ENCODE measurements around the gene LSM12.

LSM12 gene

GRCh38 chr17:44014437-44015172 lies 51.9 kb downstream of the LSM12 start, which contains the start of gene TMEM101:
Gene TMEM101 (minus strand): TSS chr17:44014963. CDS start chr17:44014952, 11 bp downstream.
- Histone ChIP-seq H3K4me1 (ENCODE audit: control extremely low read depth in 1 of 4, control insufficient read depth in 4 of 4, insufficient read depth in 4 of 4, low read length in 3 of 4) (peaks cover 0 to 14% (median 12%) of the 10 kb centered on the region in 4 experiments), H3K4me3 (ENCODE audit: control insufficient read depth in 1 of 7, extremely low read depth in 1 of 7, insufficient read depth in 4 of 7, low read depth in 2 of 7, low read length in 6 of 7) (peak within 1 kb of the TSS; percentile 72 to 98 (median 93)), H3K36me3 (ENCODE audit: control insufficient read depth in 4 of 4, insufficient read depth in 4 of 4, low read length in 3 of 4) (peaks cover 0 to 15% (median 11%) of the 10 kb centered on the region in 4 experiments), H3K27me3 (replicated peaks in 2 of 5; ENCODE audit: control insufficient read depth in 4 of 5, insufficient read depth in 5 of 5, low read length in 4 of 5) (peaks cover 0 to under 1% (median 0%) of the 10 kb centered on the region in 5 experiments), H3K9me3 (ENCODE audit: control extremely low read depth in 1 of 5, control insufficient read depth in 4 of 5, insufficient read depth in 2 of 5, low read depth in 1 of 5, low read length in 4 of 5) (no peaks in the 10 kb centered on the region), H3K27ac (ENCODE audit: insufficient read depth in 1 of 2, low read depth in 1 of 2, low read length in 2 of 2, poor library complexity in 1 of 2, severe bottlenecking in 2 of 2) (peak within 1 kb of the TSS; percentile 2 to 59)
- 3% methylated on average over 35 of the region's 43 CpGs for WGBS (ENCODE audit: insufficient coverage)
- ChIA-PET POLR2A (no interaction called here), CTCF (interaction anchor here (0.6 to 1.5 kb wide), 3 partner anchors 14 to 136 kb away, joined by 3 to 4 read pairs (median 3); no protein-coding TSS in a partner anchor)
- DNase-seq, result peak; percentile 89 to 93 (median 89)

DNA sequence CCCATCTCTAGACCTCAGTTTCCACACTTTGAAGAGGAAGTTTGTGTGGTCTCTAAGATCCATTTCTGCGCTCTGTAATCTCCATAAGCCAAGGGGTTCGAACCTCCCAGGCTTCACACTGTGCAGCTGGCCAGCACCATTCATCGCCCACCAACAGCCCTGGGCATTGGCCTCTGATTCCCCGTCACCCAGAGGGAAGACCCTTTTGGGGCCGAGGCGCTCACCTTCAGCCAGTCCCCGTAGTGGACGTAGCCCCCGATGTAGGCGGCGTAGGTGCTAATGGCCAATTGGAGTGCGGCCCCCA lies 52.4 kb downstream of the LSM12 start:
- Histone ChIP-seq H3K4me3 (ENCODE audit: control insufficient read depth in 1 of 7, extremely low read depth in 1 of 7, insufficient read depth in 4 of 7, low read depth in 2 of 7, low read length in 6 of 7) (peak overlapping the region; percentile 72 to 98 (median 93)), H3K36me3 (ENCODE audit: control insufficient read depth in 4 of 4, insufficient read depth in 4 of 4, low read length in 3 of 4) (peaks cover 0 to 17% (median 14%) of the 10 kb centered on the region in 4 experiments), H3K27me3 (replicated peaks in 2 of 5; ENCODE audit: control insufficient read depth in 4 of 5, insufficient read depth in 5 of 5, low read length in 4 of 5) (peaks cover 0 to 4% (median 0%) of the 10 kb centered on the region in 5 experiments), H3K27ac (ENCODE audit: insufficient read depth in 1 of 2, low read depth in 1 of 2, low read length in 2 of 2, poor library complexity in 1 of 2, severe bottlenecking in 2 of 2) (peak overlapping the region in 1 of 2 experiments; percentile 59), H3K9me3 (ENCODE audit: control extremely low read depth in 1 of 5, control insufficient read depth in 4 of 5, insufficient read depth in 2 of 5, low read depth in 1 of 5, low read length in 4 of 5) (no peaks in the 10 kb centered on the region), H3K4me1 (ENCODE audit: control extremely low read depth in 1 of 4, control insufficient read depth in 4 of 4, insufficient read depth in 4 of 4, low read length in 3 of 4) (peaks cover 0 to 14% (median 12%) of the 10 kb centered on the region in 4 experiments)
- ChIA-PET POLR2A (no interaction called here), CTCF (interaction anchor here (0.6 to 1.5 kb wide), 2 partner anchors 14 to 136 kb away, joined by 3 to 4 read pairs; no protein-coding TSS in a partner anchor)
- DNase-seq, result no peak
- WGBS (ENCODE audit: insufficient coverage), result 12% methylated on average over 11 of the region's 12 CpGs

DNA sequence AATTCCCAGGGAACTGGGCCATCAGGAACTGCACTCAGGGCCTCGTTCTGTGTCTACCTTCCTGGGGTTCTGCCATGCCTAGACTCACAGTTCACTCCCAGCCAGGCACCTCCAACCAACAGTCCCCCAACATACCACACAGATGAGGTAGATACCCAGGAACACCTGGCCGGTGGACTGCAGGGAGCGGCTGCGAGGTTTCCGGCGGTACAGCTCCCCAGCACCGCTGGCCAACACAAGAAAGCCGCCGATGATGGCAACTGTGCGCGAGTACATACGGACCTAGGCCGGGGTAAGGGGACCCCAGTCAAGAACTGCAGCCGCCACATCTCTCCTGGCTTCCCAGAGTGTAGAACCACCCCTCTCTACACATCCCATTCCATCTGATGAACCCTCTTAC lies 53.6 kb downstream of the LSM12 start:
- Histone ChIP-seq H3K9me3 (ENCODE audit: control extremely low read depth in 1 of 5, control insufficient read depth in 4 of 5, insufficient read depth in 2 of 5, low read depth in 1 of 5, low read length in 4 of 5) (no peaks in the 10 kb centered on the region), H3K36me3 (ENCODE audit: control insufficient read depth in 4 of 4, insufficient read depth in 4 of 4, low read length in 3 of 4) (peaks cover 0 to 17% (median 14%) of the 10 kb centered on the region in 4 experiments), H3K27me3 (replicated peaks in 2 of 5; ENCODE audit: control insufficient read depth in 4 of 5, insufficient read depth in 5 of 5, low read length in 4 of 5) (peaks cover 0 to 13% (median 3%) of the 10 kb centered on the region in 5 experiments), H3K4me1 (ENCODE audit: control extremely low read depth in 1 of 4, control insufficient read depth in 4 of 4, insufficient read depth in 4 of 4, low read length in 3 of 4) (peaks cover 0 to 19% (median 17%) of the 10 kb centered on the region in 4 experiments), H3K27ac (ENCODE audit: insufficient read depth in 1 of 2, low read depth in 1 of 2, low read length in 2 of 2, poor library complexity in 1 of 2, severe bottlenecking in 2 of 2) (no peak overlapping the region), H3K4me3 (ENCODE audit: control insufficient read depth in 1 of 7, extremely low read depth in 1 of 7, insufficient read depth in 4 of 7, low read depth in 2 of 7, low read length in 6 of 7) (no peak overlapping the region)
- DNase-seq, result no peak
- 100% methylated on average over 2 of the region's 14 CpGs for WGBS (ENCODE audit: insufficient coverage)
- ChIA-PET POLR2A (no interaction called here), CTCF (interaction anchor here (1.3 kb wide), 1 partner anchor 9 kb away, joined by 3 read pairs; no protein-coding TSS in a partner anchor)

GRCh38 chr17:44012391-44012790 lies 54.1 kb downstream of the LSM12 start:
- 100% methylated on average over 3 of the region's 3 CpGs for WGBS (ENCODE audit: insufficient coverage)
- CTCF ChIA-PET, result interaction anchor here (1.3 to 2.5 kb wide), 2 partner anchors 9 to 68 kb away, joined by 3 to 9 read pairs; no protein-coding TSS in a partner anchor
- Histone ChIP-seq H3K4me3 (ENCODE audit: control insufficient read depth in 1 of 7, extremely low read depth in 1 of 7, insufficient read depth in 4 of 7, low read depth in 2 of 7, low read length in 6 of 7) (no peak overlapping the region), H3K36me3 (ENCODE audit: control insufficient read depth in 4 of 4, insufficient read depth in 4 of 4, low read length in 3 of 4) (peaks cover 0 to 17% (median 14%) of the 10 kb centered on the region in 4 experiments), H3K27ac (ENCODE audit: insufficient read depth in 1 of 2, low read depth in 1 of 2, low read length in 2 of 2, poor library complexity in 1 of 2, severe bottlenecking in 2 of 2) (no peak overlapping the region), H3K9me3 (ENCODE audit: control extremely low read depth in 1 of 5, control insufficient read depth in 4 of 5, insufficient read depth in 2 of 5, low read depth in 1 of 5, low read length in 4 of 5) (no peaks in the 10 kb centered on the region), H3K4me1 (ENCODE audit: control extremely low read depth in 1 of 4, control insufficient read depth in 4 of 4, insufficient read depth in 4 of 4, low read length in 3 of 4) (peaks cover 0 to 24% (median 22%) of the 10 kb centered on the region in 4 experiments), H3K27me3 (replicated peaks in 2 of 5; ENCODE audit: control insufficient read depth in 4 of 5, insufficient read depth in 5 of 5, low read length in 4 of 5) (peaks cover 0 to 18% (median 4%) of the 10 kb centered on the region in 5 experiments)
- POLR2A ChIA-PET, result no interaction called here
- no peak for DNase-seq

DNA sequence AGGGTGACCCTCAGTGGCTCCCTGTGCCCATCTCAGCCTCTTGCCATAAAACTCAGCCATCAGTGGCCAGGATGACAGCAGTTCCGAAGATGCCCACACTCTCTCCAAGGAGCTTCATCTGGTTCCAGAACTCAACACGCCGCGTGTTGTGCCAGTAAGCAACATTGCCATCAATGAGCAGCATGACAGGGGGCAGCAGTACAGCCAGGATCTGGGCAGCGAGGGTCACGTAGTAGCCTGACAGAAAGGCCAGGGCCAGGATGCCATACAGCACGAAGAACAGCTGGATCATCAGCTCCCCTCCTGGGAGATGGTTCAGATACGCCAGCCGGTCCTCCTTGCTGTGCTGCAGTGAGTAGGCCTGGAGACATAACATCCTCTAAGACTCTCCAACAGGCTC lies 54.6 kb downstream of the LSM12 start:
- Histone ChIP-seq H3K4me3 (ENCODE audit: control insufficient read depth in 1 of 7, extremely low read depth in 1 of 7, insufficient read depth in 4 of 7, low read depth in 2 of 7, low read length in 6 of 7) (no peak overlapping the region), H3K36me3 (ENCODE audit: control insufficient read depth in 4 of 4, insufficient read depth in 4 of 4, low read length in 3 of 4) (peaks cover 0 to 17% (median 14%) of the 10 kb centered on the region in 4 experiments), H3K9me3 (ENCODE audit: control extremely low read depth in 1 of 5, control insufficient read depth in 4 of 5, insufficient read depth in 2 of 5, low read depth in 1 of 5, low read length in 4 of 5) (no peaks in the 10 kb centered on the region), H3K27ac (ENCODE audit: insufficient read depth in 1 of 2, low read depth in 1 of 2, low read length in 2 of 2, poor library complexity in 1 of 2, severe bottlenecking in 2 of 2) (no peak overlapping the region), H3K27me3 (replicated peaks in 2 of 5; ENCODE audit: control insufficient read depth in 4 of 5, insufficient read depth in 5 of 5, low read length in 4 of 5) (peaks cover 0 to 22% (median 6%) of the 10 kb centered on the region in 5 experiments), H3K4me1 (ENCODE audit: control extremely low read depth in 1 of 4, control insufficient read depth in 4 of 4, insufficient read depth in 4 of 4, low read length in 3 of 4) (peaks cover 0 to 29% (median 27%) of the 10 kb centered on the region in 4 experiments)
- POLR2A ChIA-PET, result no interaction called here
- CTCF ChIA-PET, result interaction anchor here (1.3 to 2.5 kb wide), 3 partner anchors 8 to 68 kb away, joined by 3 to 9 read pairs (median 7); no protein-coding TSS in a partner anchor
- DNase-seq, result no peak
- WGBS (ENCODE audit: insufficient coverage), result 100% methylated on average over 8 of the region's 9 CpGs

DNA sequence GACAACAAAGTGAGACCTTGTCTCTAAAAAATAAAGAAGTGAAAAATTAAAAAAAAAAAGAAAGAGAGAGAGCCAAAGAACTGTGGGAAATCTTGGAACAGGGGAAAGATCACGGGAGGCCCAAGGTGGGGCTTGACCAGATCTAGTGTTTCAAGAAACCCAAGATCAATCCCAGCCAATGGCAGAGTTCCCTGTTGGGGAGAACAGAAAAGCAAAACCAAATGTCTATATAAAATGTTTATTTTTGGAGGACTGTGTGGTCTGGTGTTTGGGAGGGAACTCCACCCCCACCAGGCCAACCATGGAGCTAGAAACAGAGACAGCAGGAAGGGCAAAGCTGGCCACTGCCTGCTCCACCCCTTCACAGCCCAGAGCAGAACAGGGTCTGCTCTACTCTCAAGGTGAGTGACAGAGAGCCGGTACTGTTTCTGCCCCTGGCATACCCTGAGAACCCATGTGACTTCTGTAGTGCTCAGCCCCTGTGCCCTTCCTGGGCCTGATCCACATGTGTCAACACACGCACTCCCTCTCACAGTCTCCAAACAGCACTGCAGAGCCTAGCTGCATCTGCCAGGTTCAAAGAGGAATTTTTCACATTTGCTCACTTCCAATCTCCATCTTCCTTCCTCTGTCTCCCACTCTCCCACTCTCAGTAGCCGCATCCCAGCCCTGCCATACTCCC lies 55.4 kb downstream of the LSM12 start:
- H3K4me3 ChIP-seq (ENCODE audit: control insufficient read depth in 1 of 7, extremely low read depth in 1 of 7, insufficient read depth in 4 of 7, low read depth in 2 of 7, low read length in 6 of 7), result no peak overlapping the region
- H3K27me3 ChIP-seq (replicated peaks in 2 of 5; ENCODE audit: control insufficient read depth in 4 of 5, insufficient read depth in 5 of 5, low read length in 4 of 5), result peaks cover 0 to 28% (median 6%) of the 10 kb centered on the region in 5 experiments
- DNase-seq, result no peak
- 63% methylated on average over 3 of the region's 4 CpGs for WGBS (ENCODE audit: insufficient coverage)
- H3K36me3 ChIP-seq (ENCODE audit: control insufficient read depth in 4 of 4, insufficient read depth in 4 of 4, low read length in 3 of 4), result peaks cover 0 to 17% (median 14%) of the 10 kb centered on the region in 4 experiments
- ChIA-PET POLR2A (no interaction called here), CTCF (interaction anchor here (0.7 to 2.5 kb wide), 4 partner anchors 15 to 134 kb away, joined by 3 to 9 read pairs (median 5); no protein-coding TSS in a partner anchor)
- no peaks in the 10 kb centered on the region for H3K9me3 ChIP-seq (ENCODE audit: control extremely low read depth in 1 of 5, control insufficient read depth in 4 of 5, insufficient read depth in 2 of 5, low read depth in 1 of 5, low read length in 4 of 5)
- peaks cover 0 to 34% (median 33%) of the 10 kb centered on the region in 4 experiments for H3K4me1 ChIP-seq (ENCODE audit: control extremely low read depth in 1 of 4, control insufficient read depth in 4 of 4, insufficient read depth in 4 of 4, low read length in 3 of 4)
- no peak overlapping the region for H3K27ac ChIP-seq (ENCODE audit: insufficient read depth in 1 of 2, low read depth in 1 of 2, low read length in 2 of 2, poor library complexity in 1 of 2, severe bottlenecking in 2 of 2)

Data from common myeloid progenitor, CD34-positive (primary cell).